ENCODE results near the gene CD40. TPM values are rescaled to one million over a fixed set of nuclear protein-coding genes. Genes with fewer than 3 reads are reported as not detected.

The CD40 gene
- total and polyA plus RNA-seq, 2 of the 8 experiments (the other 6 are each of a cell fraction or from before 2014, with no cell fraction given), result 14.5 to 18.8 TPM

- TF ChIP-seq HDAC6 (IDR thresholded peaks at IDR 0.05; ENCODE audit: low read depth, low read length), result no peak
- no peak for TF ChIP-seq SAP30 (IDR thresholded peaks at IDR 0.05; ENCODE audit: insufficient read depth, insufficient replicate concordance, low read length)
- TF ChIP-seq SIN3A (conservative IDR thresholded peaks at IDR 0.05 in 1 of 2, IDR thresholded peaks at IDR 0.05 in 1 of 2; ENCODE audit: low read depth in 1 of 2, low read length in 2 of 2), result no peak
- TF ChIP-seq BRCA1 (IDR thresholded peaks at IDR 0.05; ENCODE audit: low read depth, low read length), result no peak
- no peak for TF ChIP-seq NRF1 (IDR thresholded peaks at IDR 0.05; ENCODE audit: low read depth, low read length)
- TF ChIP-seq BACH1 (IDR thresholded peaks at IDR 0.05; ENCODE audit: low read length), result no peak
- TF ChIP-seq EGR1 (IDR thresholded peaks at IDR 0.05; ENCODE audit: borderline replicate concordance, low read depth, low read length), result no peak
- TF ChIP-seq CTBP2 (IDR thresholded peaks at IDR 0.05; ENCODE audit: borderline replicate concordance, insufficient read depth, insufficient read length, low read length), result no peak
- peak; percentile 61 for TF ChIP-seq E2F6 (IDR thresholded peaks at IDR 0.05)
- TF ChIP-seq SRF (IDR thresholded peaks at IDR 0.05; ENCODE audit: low read depth, low read length), result no peak
- no peak for TF ChIP-seq KDM5A (IDR thresholded peaks at IDR 0.05; ENCODE audit: low read length)
- TF ChIP-seq KDM4A (IDR thresholded peaks at IDR 0.05; ENCODE audit: low read depth, low read length, severe bottlenecking), result no peak
- no peak for TF ChIP-seq GABPA (IDR thresholded peaks at IDR 0.05; ENCODE audit: borderline replicate concordance, insufficient read depth, low read length)
- TF ChIP-seq BCL11A (IDR thresholded peaks at IDR 0.05; ENCODE audit: low read depth in 2 of 2, low read length in 2 of 2), result no peak
- TF ChIP-seq RNF2 (IDR thresholded peaks at IDR 0.05; ENCODE audit: borderline replicate concordance, low read depth, low read length, missing control alignments, poor library complexity, severe bottlenecking), result no peak
- TF ChIP-seq SP4 (IDR thresholded peaks at IDR 0.05; ENCODE audit: low read length), result no peak
- no peak for TF ChIP-seq TCF12 (IDR thresholded peaks at IDR 0.05; ENCODE audit: low read depth, low read length)
- no peak for TF ChIP-seq MAFK (IDR thresholded peaks at IDR 0.05; ENCODE audit: low read depth, low read length)
- TF ChIP-seq PHF8 (conservative IDR thresholded peaks at IDR 0.05; ENCODE audit: low read depth, low read length), result no peak
- no peak for TF ChIP-seq CEBPB (IDR thresholded peaks at IDR 0.05; ENCODE audit: low read depth, low read length)
- TF ChIP-seq SIX5 (IDR thresholded peaks at IDR 0.05; ENCODE audit: low read depth, low read length), result no peak
- no peak for TF ChIP-seq JUND (IDR thresholded peaks at IDR 0.05; ENCODE audit: low read length)
These were observed 18.4 kb upstream of the CD40 start (continued) for GRCh38 chr20:46099491-46100287.

All from H1 (cell line).